ENCODE data around the gene KCNA1.

The KCNA1 gene

GRCh38 chr12:4911316-4911994, 1.8 kb downstream of the KCNA1 start:
- no peak for DNase-seq (ENCODE audit: low spot score)

- DNase-seq (ENCODE audit: low spot score), result no peak
Observed at GRCh38 chr12:4914720-4915119, 5.0 kb downstream of the KCNA1 start.

GRCh38 chr12:4915752-4916151, 6.0 kb downstream of the KCNA1 start:
- DNase-seq (ENCODE audit: low spot score), result no peak

GRCh38 chr12:4918950-4919660, 9.4 kb downstream of the KCNA1 start:
- no peak for DNase-seq (ENCODE audit: low spot score)

- DNase-seq (ENCODE audit: low spot score), result no peak
Observed at GRCh38 chr12:4932576-4932975, 22.9 kb downstream of the KCNA1 start.

GRCh38 chr12:4933411-4933810, 23.7 kb downstream of the KCNA1 start:
- no peak for DNase-seq (ENCODE audit: low spot score)

GRCh38 chr12:4934407-4935035, 24.8 kb downstream of the KCNA1 start:
- no peak for DNase-seq (ENCODE audit: low spot score)

- no peak for DNase-seq (ENCODE audit: low spot score)
Observed at GRCh38 chr12:4938900-4939299, 29.2 kb downstream of the KCNA1 start.

- no peak for DNase-seq (ENCODE audit: low spot score)
Observed at GRCh38 chr12:4939418-4940023, 29.8 kb downstream of the KCNA1 start.

- no peak for DNase-seq (ENCODE audit: low spot score)
Observed at GRCh38 chr12:4943067-4943937, 33.6 kb downstream of the KCNA1 start.

- no peak for DNase-seq (ENCODE audit: low spot score)
Observed at GRCh38 chr12:4943938-4944284, 34.2 kb downstream of the KCNA1 start.

- DNase-seq (ENCODE audit: low spot score), result no peak
Observed at GRCh38 chr12:4947253-4947652, 37.5 kb downstream of the KCNA1 start.

GRCh38 chr12:4951083-4951482, 41.4 kb downstream of the KCNA1 start:
- no peak for DNase-seq (ENCODE audit: low spot score)

GRCh38 chr12:4951601-4952000, 41.9 kb downstream of the KCNA1 start:
- DNase-seq (ENCODE audit: low spot score), result no peak

- DNase-seq (ENCODE audit: low spot score), result no peak
Observed at GRCh38 chr12:4954621-4955354, 45.1 kb downstream of the KCNA1 start.

GRCh38 chr12:4956054-4956453, 46.3 kb downstream of the KCNA1 start:
- DNase-seq (ENCODE audit: low spot score), result no peak

GRCh38 chr12:4956968-4957367, 47.3 kb downstream of the KCNA1 start:
- no peak for DNase-seq (ENCODE audit: low spot score)

GRCh38 chr12:4957761-4958160, 48.1 kb downstream of the KCNA1 start:
- no peak for DNase-seq (ENCODE audit: low spot score)

GRCh38 chr12:4958697-4959375, 49.1 kb downstream of the KCNA1 start:
- no peak for DNase-seq (ENCODE audit: low spot score)

GRCh38 chr12:4959381-4959780, 49.7 kb downstream of the KCNA1 start:
- no peak for DNase-seq (ENCODE audit: low spot score)

- DNase-seq (ENCODE audit: low spot score), result no peak
Observed at GRCh38 chr12:4960030-4960429, 50.3 kb downstream of the KCNA1 start.

All from D341Med (cell line).